SK-N-SH (cell line): Measurements from ENCODE around the gene OR52D1. TPM values are rescaled to one million over a fixed set of nuclear protein-coding genes. Genes with fewer than 3 reads are reported as not detected.

Experiments used
- CTCF ChIA-PET: fragments of 300-600, 350-600 bp; formaldehyde crosslinking; extraction: SDS; loops from one replicate; lab custom pipeline; 2021; lab: Yijun Ruan, JAX
- POLR2A ChIA-PET: fragments of 350-600 bp; sonication (Branson Sonifier 250); formaldehyde crosslinking; extraction: SDS; loops from one replicate; lab custom pipeline; 2020; ENCODE audit warnings: antibody characterized with exemption, inconsistent platforms; lab: Yijun Ruan, JAX
- DNase-seq: peaks from one replicate; pipeline ENCODE4 v3.0.0; 2012
- H2AFZ ChIP-seq: fragments of 200-600 bp; sonication (generic); 2 replicates; pipeline ENCODE4 v1.8.1; 2016; ENCODE audit warnings: antibody characterized with exemption, mild to moderate bottlenecking, low read depth
- H3F3A ChIP-seq: fragments of 200-600 bp; sonication (generic); replicated peaks from 2 replicates; pipeline ENCODE3; 2016; ENCODE audit warnings: antibody characterized with exemption, mild to moderate bottlenecking; ENCODE audit not compliant: insufficient read depth
- H3K27ac ChIP-seq, 2 experiments: fragments of 200-500 bp in 1 of 2; fragments of 200-600 bp in 1 of 2; sonication (Bioruptor generic) in 1 of 2; sonication (generic), shearing (Covaris generic) in 1 of 2; 2 replicates each; pipeline versions ENCODE4 v1.5.1 to v1.6.1; 2014 to 2016; ENCODE audit warnings: low read depth in 2 of 2, inconsistent platforms in 1 of 2, low read length in 1 of 2, mild to moderate bottlenecking in 1 of 2, mixed read lengths in 1 of 2
- H3K27me3 ChIP-seq: fragments of 200-600 bp; sonication (generic), shearing (Covaris generic); 2 replicates; pipeline ENCODE4 v1.6.1; 2016; ENCODE audit warnings: mixed run types; ENCODE audit not compliant: insufficient read depth
- H3K36me3 ChIP-seq, 2 experiments: fragments of 200-500 bp in 1 of 2; fragments of 200-600 bp in 1 of 2; sonication (Bioruptor generic) in 1 of 2; sonication (generic) in 1 of 2; replicated peaks in 1 of 2; 2 replicates each; pipeline versions ENCODE3 to v1.5.1; 2014 to 2016; ENCODE audit warnings: low read length in 1 of 2, mild to moderate bottlenecking in 1 of 2; ENCODE audit not compliant: insufficient read depth in 2 of 2, control insufficient read depth in 1 of 2
- H3K4me1 ChIP-seq, 2 experiments: fragments of 200-500 bp in 1 of 2; fragments of 200-600 bp in 1 of 2; sonication (Bioruptor generic) in 1 of 2; sonication (generic), shearing (Covaris generic) in 1 of 2; 2 replicates each; pipeline versions ENCODE4 v1.5.1 to v1.6.1; 2014 to 2016; ENCODE audit warnings: low read depth in 1 of 2, low read length in 1 of 2, mixed run types in 1 of 2; ENCODE audit not compliant: insufficient read depth in 2 of 2, control insufficient read depth in 1 of 2
- H3K4me2 ChIP-seq: fragments of 200-600 bp; sonication (generic), shearing (Covaris generic); 2 replicates; pipeline ENCODE4 v1.6.1; 2017; ENCODE audit warnings: mixed run types
- H3K4me3 ChIP-seq, 2 experiments: fragments of 200-500 bp in 1 of 2; fragments of 200-600 bp in 1 of 2; sonication (Bioruptor generic) in 1 of 2; sonication (generic), shearing (Covaris generic) in 1 of 2; 2 replicates each; pipeline versions ENCODE4 v1.5.1 to v1.8.1; 2014 to 2016; ENCODE audit warnings: low read depth in 2 of 2, inconsistent platforms in 1 of 2, low read length in 1 of 2, mild to moderate bottlenecking in 1 of 2, mixed read lengths in 1 of 2, moderate library complexity in 1 of 2
- H3K79me2 ChIP-seq: fragments of 200-600 bp; sonication (generic); 2 replicates; pipeline ENCODE4 v1.8.1; 2017; ENCODE audit warnings: mild to moderate bottlenecking; ENCODE audit not compliant: insufficient read depth
- H3K9ac ChIP-seq: fragments of 200-600 bp; sonication (generic); 2 replicates; pipeline ENCODE4 v1.6.1; 2017; ENCODE audit warnings: mixed run types
- H3K9me2 ChIP-seq: fragments of 200-600 bp; sonication (generic); 2 replicates; pipeline ENCODE4 v1.6.1; 2017; ENCODE audit warnings: mixed run types
- H3K9me3 ChIP-seq: fragments of 200-600 bp; sonication (generic); 2 replicates; pipeline ENCODE4 v1.6.1; 2017; ENCODE audit warnings: mixed run types, mild to moderate bottlenecking, moderate library complexity
- H4K20me1 ChIP-seq: fragments of 200-600 bp; sonication (generic); 2 replicates; pipeline ENCODE4 v1.6.1; 2017; ENCODE audit warnings: mild to moderate bottlenecking, mixed run types; ENCODE audit not compliant: insufficient read depth
- EZH2phosphoT487 ChIP-seq: fragments of 200-600 bp; sonication (generic); IDR thresholded peaks from 2 replicates; pipeline ENCODE4 v1.6.1; 2017; ENCODE audit warnings: low read depth, mixed run types, mild to moderate bottlenecking, antibody characterized with exemption, moderate library complexity, borderline replicate concordance
- FOXJ3 ChIP-seq: sonication (generic); formaldehyde crosslinking; IDR thresholded peaks from 2 replicates; pipeline ENCODE4 v1.5.1; 2020; ENCODE audit warnings: mild to moderate bottlenecking, missing genetic modification reagents
- FOXM1 ChIP-seq: IDR thresholded peaks from 2 replicates; pipeline ENCODE4 v1.4.0; 2012; ENCODE audit warnings: low read depth, mild to moderate bottlenecking
- JUND ChIP-seq: IDR thresholded peaks from 2 replicates; pipeline ENCODE4 v1.4.0; 2012
- MEF2A ChIP-seq: IDR thresholded peaks from 2 replicates; pipeline ENCODE4 v1.4.0; 2012; ENCODE audit warnings: low read depth, borderline replicate concordance
- NFIC ChIP-seq: IDR thresholded peaks from 2 replicates; pipeline ENCODE4 v1.4.0; 2012; ENCODE audit warnings: borderline replicate concordance
- NRF1 ChIP-seq: IDR thresholded peaks from 2 replicates; pipeline ENCODE4 v1.6.1; 2012; ENCODE audit warnings: low read depth, mild to moderate bottlenecking, low read length
- POLR2AphosphoS5 ChIP-seq: IDR thresholded peaks from 2 replicates; pipeline ENCODE4 v1.6.1; 2012; ENCODE audit warnings: low read depth, low read length
- RAD21 ChIP-seq: IDR thresholded peaks from 2 replicates; pipeline ENCODE4 v1.6.1; 2012; ENCODE audit warnings: mild to moderate bottlenecking, low read length
- RXRA ChIP-seq: IDR thresholded peaks from 2 replicates; pipeline ENCODE4 v1.4.0; 2012; ENCODE audit warnings: low read depth, mild to moderate bottlenecking, borderline replicate concordance
- TAF1 ChIP-seq: IDR thresholded peaks from 2 replicates; pipeline ENCODE4 v1.6.1; 2012; ENCODE audit warnings: low read depth, mild to moderate bottlenecking, low read length, moderate library complexity, borderline replicate concordance
- TCF12 ChIP-seq: IDR thresholded peaks from 2 replicates; pipeline ENCODE4 v1.4.0; 2012
- TEAD4 ChIP-seq: IDR thresholded peaks from 2 replicates; pipeline ENCODE4 v1.4.0; 2012; ENCODE audit warnings: mild to moderate bottlenecking, borderline replicate concordance; ENCODE audit not compliant: insufficient read depth
- WGBS: methylation state at CpG from one replicate; pipeline ENCODE4 v1.1.6; 2017; ENCODE audit warnings: low lambda C conversion rate; 5-methylcytosine and 5-hydroxymethylcytosine counted together
- polyA plus RNA-seq, 3 experiments: library from polyadenylated mRNA; depleted of rRNA; stranded (reverse); fragments of >200 nt; gene quantifications; 2 replicates each; pipeline ENCODE4 v1.2.3, GENCODE V29; 2012
- TF ChIP-seq, protein P1 (sequence below): fragments of 150-350 bp; IDR thresholded peaks from 2 replicates; pipeline ENCODE4 v1.6.1; 2016; ENCODE audit warnings: mild to moderate bottlenecking, low read depth, low read length
- TF ChIP-seq, protein P2 (sequence below): fragments of 150-350 bp; IDR thresholded peaks from 2 replicates; pipeline ENCODE4 v1.6.1; 2017; ENCODE audit warnings: antibody characterized with exemption, low read length, low read depth, borderline replicate concordance
- TF ChIP-seq, protein P3 (sequence below): IDR thresholded peaks from 2 replicates; pipeline ENCODE4; 2012
- TF ChIP-seq, protein P4 (sequence below): IDR thresholded peaks from 2 replicates; pipeline ENCODE4 v1.4.0; 2012; ENCODE audit warnings: low read depth, borderline replicate concordance
- TF ChIP-seq, protein P5 (sequence below): IDR thresholded peaks from 2 replicates; pipeline ENCODE4 v1.6.1; 2012; ENCODE audit warnings: mild to moderate bottlenecking, low read depth, low read length, moderate library complexity

OR52D1 gene
- polyA plus RNA-seq, 1 of the 3 experiments (the other 2 are of a cell fraction): not detected

- TF ChIP-seq, protein P1, sequence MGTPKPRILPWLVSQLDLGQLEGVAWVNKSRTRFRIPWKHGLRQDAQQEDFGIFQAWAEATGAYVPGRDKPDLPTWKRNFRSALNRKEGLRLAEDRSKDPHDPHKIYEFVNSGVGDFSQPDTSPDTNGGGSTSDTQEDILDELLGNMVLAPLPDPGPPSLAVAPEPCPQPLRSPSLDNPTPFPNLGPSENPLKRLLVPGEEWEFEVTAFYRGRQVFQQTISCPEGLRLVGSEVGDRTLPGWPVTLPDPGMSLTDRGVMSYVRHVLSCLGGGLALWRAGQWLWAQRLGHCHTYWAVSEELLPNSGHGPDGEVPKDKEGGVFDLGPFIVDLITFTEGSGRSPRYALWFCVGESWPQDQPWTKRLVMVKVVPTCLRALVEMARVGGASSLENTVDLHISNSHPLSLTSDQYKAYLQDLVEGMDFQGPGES: no peak
- no peak for TF ChIP-seq FOXM1
- TF ChIP-seq FOXJ3: no peak
- no peak for TF ChIP-seq JUND
- TF ChIP-seq RAD21: no peak
- TF ChIP-seq NRF1: no peak
- TF ChIP-seq, protein P2, sequence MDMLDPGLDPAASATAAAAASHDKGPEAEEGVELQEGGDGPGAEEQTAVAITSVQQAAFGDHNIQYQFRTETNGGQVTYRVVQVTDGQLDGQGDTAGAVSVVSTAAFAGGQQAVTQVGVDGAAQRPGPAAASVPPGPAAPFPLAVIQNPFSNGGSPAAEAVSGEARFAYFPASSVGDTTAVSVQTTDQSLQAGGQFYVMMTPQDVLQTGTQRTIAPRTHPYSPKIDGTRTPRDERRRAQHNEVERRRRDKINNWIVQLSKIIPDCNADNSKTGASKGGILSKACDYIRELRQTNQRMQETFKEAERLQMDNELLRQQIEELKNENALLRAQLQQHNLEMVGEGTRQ: no peak
These were observed 33.8 kb downstream of the OR52D1 start (continued) for GRCh38 chr11:5522308-5522707.

- H3K4me1 ChIP-seq: no peaks in the 10 kb centered on the region
- 0% methylated on average over 3 of the region's 3 CpGs for WGBS
- no peak overlapping the region for H3K4me2 ChIP-seq
- no peaks in the 10 kb centered on the region for H3F3A ChIP-seq
- H3K79me2 ChIP-seq: no peaks in the 10 kb centered on the region
- no peak for DNase-seq
- H3K27me3 ChIP-seq: no peaks in the 10 kb centered on the region
- no peaks in the 10 kb centered on the region for H3K9me2 ChIP-seq
- H3K9ac ChIP-seq: no peak overlapping the region
- CTCF ChIA-PET: no interaction called here
- H3K9me3 ChIP-seq: no peaks in the 10 kb centered on the region
- no peaks in the 10 kb centered on the region for H3K36me3 ChIP-seq
- no peaks in the 10 kb centered on the region for H4K20me1 ChIP-seq
- POLR2A ChIA-PET: no interaction called here
- H3K27ac ChIP-seq: no peak overlapping the region
- no peak overlapping the region for H2AFZ ChIP-seq
- TF ChIP-seq EZH2phosphoT487 (no peak), NFIC (no peak), TCF12 (no peak)
- TF ChIP-seq, protein P3, sequence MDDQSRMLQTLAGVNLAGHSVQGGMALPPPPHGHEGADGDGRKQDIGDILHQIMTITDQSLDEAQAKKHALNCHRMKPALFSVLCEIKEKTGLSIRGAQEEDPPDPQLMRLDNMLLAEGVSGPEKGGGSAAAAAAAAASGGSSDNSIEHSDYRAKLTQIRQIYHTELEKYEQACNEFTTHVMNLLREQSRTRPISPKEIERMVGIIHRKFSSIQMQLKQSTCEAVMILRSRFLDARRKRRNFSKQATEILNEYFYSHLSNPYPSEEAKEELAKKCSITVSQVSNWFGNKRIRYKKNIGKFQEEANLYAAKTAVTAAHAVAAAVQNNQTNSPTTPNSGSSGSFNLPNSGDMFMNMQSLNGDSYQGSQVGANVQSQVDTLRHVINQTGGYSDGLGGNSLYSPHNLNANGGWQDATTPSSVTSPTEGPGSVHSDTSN: no peak
- no peak overlapping the region for H3K4me3 ChIP-seq
These were observed 36.3 kb downstream of the OR52D1 start for GRCh38 chr11:5524756-5525155.

GRCh38 chr11:5527716-5528115, 39.2 kb downstream of the OR52D1 start:
- DNase-seq: no peak
- Histone ChIP-seq H3K79me2 (no peaks in the 10 kb centered on the region), H3K4me3 (no peak overlapping the region), H3K36me3 (no peaks in the 10 kb centered on the region), H3K27me3 (peaks cover 9% of the 10 kb centered on the region), H4K20me1 (no peaks in the 10 kb centered on the region), H3K9ac (no peak overlapping the region), H3K4me2 (no peak overlapping the region), H3K27ac (no peak overlapping the region), H3K9me2 (no peaks in the 10 kb centered on the region), H2AFZ (no peak overlapping the region), H3K4me1 (no peaks in the 10 kb centered on the region), H3F3A (no peaks in the 10 kb centered on the region), H3K9me3 (no peaks in the 10 kb centered on the region)
- ChIA-PET CTCF (no interaction called here), POLR2A (no interaction called here)
- TF ChIP-seq POLR2AphosphoS5: no peak
- no peak for TF ChIP-seq TEAD4
- TF ChIP-seq, protein P4, sequence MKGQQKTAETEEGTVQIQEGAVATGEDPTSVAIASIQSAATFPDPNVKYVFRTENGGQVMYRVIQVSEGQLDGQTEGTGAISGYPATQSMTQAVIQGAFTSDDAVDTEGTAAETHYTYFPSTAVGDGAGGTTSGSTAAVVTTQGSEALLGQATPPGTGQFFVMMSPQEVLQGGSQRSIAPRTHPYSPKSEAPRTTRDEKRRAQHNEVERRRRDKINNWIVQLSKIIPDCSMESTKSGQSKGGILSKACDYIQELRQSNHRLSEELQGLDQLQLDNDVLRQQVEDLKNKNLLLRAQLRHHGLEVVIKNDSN: no peak
- TF ChIP-seq JUND: no peak
- TF ChIP-seq TAF1: no peak
- TF ChIP-seq MEF2A: no peak
- TF ChIP-seq RXRA: no peak
- TF ChIP-seq, protein P5, sequence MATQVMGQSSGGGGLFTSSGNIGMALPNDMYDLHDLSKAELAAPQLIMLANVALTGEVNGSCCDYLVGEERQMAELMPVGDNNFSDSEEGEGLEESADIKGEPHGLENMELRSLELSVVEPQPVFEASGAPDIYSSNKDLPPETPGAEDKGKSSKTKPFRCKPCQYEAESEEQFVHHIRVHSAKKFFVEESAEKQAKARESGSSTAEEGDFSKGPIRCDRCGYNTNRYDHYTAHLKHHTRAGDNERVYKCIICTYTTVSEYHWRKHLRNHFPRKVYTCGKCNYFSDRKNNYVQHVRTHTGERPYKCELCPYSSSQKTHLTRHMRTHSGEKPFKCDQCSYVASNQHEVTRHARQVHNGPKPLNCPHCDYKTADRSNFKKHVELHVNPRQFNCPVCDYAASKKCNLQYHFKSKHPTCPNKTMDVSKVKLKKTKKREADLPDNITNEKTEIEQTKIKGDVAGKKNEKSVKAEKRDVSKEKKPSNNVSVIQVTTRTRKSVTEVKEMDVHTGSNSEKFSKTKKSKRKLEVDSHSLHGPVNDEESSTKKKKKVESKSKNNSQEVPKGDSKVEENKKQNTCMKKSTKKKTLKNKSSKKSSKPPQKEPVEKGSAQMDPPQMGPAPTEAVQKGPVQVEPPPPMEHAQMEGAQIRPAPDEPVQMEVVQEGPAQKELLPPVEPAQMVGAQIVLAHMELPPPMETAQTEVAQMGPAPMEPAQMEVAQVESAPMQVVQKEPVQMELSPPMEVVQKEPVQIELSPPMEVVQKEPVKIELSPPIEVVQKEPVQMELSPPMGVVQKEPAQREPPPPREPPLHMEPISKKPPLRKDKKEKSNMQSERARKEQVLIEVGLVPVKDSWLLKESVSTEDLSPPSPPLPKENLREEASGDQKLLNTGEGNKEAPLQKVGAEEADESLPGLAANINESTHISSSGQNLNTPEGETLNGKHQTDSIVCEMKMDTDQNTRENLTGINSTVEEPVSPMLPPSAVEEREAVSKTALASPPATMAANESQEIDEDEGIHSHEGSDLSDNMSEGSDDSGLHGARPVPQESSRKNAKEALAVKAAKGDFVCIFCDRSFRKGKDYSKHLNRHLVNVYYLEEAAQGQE: no peak
- TF ChIP-seq EZH2phosphoT487: no peak
- TF ChIP-seq, protein P3: no peak
- 4% methylated on average over 5 of the region's 5 CpGs for WGBS
